WTC11 (cell line): ENCODE data around the gene EP400. TPM values are rescaled to one million over a fixed set of nuclear protein-coding genes. Genes with fewer than 3 reads are reported as not detected.

Experiments
- ATAC-seq: fragments of 200-7000 bp; cut with Tn5 transposase; 2 replicates; pipeline ENCODE4 v1.10.0; 2021; ENCODE audit warnings: mild to moderate bottlenecking, moderate library complexity
- CTCF ChIA-PET: fragments of 300-600 bp; sonication (Branson Sonifier 250); formaldehyde crosslinking; loops from one replicate; lab custom pipeline; 2021; ENCODE audit warnings: antibody characterized with exemption; lab: Charles Lee
- POLR2A ChIA-PET: fragments of 350-600 bp; sonication (Branson Sonifier 250); formaldehyde crosslinking; loops from one replicate; lab custom pipeline; 2021; ENCODE audit warnings: antibody characterized with exemption; lab: Charles Lee
- DNase-seq: peaks from one replicate; pipeline ENCODE4 v3.0.0; 2021; ENCODE audit warnings: low spot score
- H3K27ac Mint-ChIP-seq: 2 replicates; pipeline ENCODE4 v1.8.0; 2021; ENCODE audit warnings: mixed read lengths
- H3K27me3 Mint-ChIP-seq: 2 replicates; pipeline ENCODE4 v1.8.0; 2021; ENCODE audit warnings: low read depth, mild to moderate bottlenecking, moderate library complexity, mixed read lengths
- H3K36me3 Mint-ChIP-seq: 2 replicates; pipeline ENCODE4 v1.8.0; 2021; ENCODE audit warnings: mixed read lengths
- H3K4me1 Mint-ChIP-seq: 2 replicates; pipeline ENCODE4 v1.8.0; 2022; ENCODE audit warnings: mixed read lengths
- H3K4me3 Mint-ChIP-seq: 2 replicates; pipeline ENCODE4 v1.8.0; 2021; ENCODE audit warnings: mild to moderate bottlenecking, moderate library complexity, mixed read lengths
- H3K9me3 Mint-ChIP-seq: 2 replicates; pipeline ENCODE4 v1.8.0; 2021; ENCODE audit warnings: mixed read lengths
- CBFB ChIP-seq: sonication (generic); formaldehyde crosslinking; IDR thresholded peaks from 2 replicates; pipeline ENCODE4 v1.8.1; 2022; ENCODE audit warnings: mild to moderate bottlenecking, low read depth, missing genetic modification reagents
- ELF4 ChIP-seq: sonication (generic); formaldehyde crosslinking; IDR thresholded peaks from 2 replicates; pipeline ENCODE4 v1.8.1; 2022; ENCODE audit warnings: low read depth, mild to moderate bottlenecking, moderate library complexity, missing genetic modification reagents
- GABPB1 ChIP-seq: sonication (generic); formaldehyde crosslinking; IDR thresholded peaks from 2 replicates; pipeline ENCODE4 v1.8.1; 2023; ENCODE audit warnings: mild to moderate bottlenecking, missing genetic modification reagents
- GRHL2 ChIP-seq: fragments of 250-450 bp; sonication (Bioruptor Pico); IDR thresholded peaks from 2 replicates; pipeline ENCODE4 v1.8.0; 2022; ENCODE audit warnings: mild to moderate bottlenecking, moderate library complexity; ENCODE audit not compliant: insufficient replicate concordance, severe bottlenecking
- NFATC4 ChIP-seq: fragments of 250-450 bp; sonication (Bioruptor Pico); IDR thresholded peaks from 2 replicates; pipeline ENCODE4 v1.9.0; 2021; ENCODE audit warnings: mild to moderate bottlenecking
- NFYB ChIP-seq: sonication (generic); formaldehyde crosslinking; conservative IDR thresholded peaks from 2 replicates; pipeline ENCODE4 v1.8.0; 2022; ENCODE audit warnings: low read depth, missing genetic modification reagents
- PRRX2 ChIP-seq: fragments of 250-450 bp; sonication (Bioruptor Pico); IDR thresholded peaks from 2 replicates; pipeline ENCODE4 v1.8.0; 2021; ENCODE audit warnings: mild to moderate bottlenecking
- TCF7 ChIP-seq: sonication (generic); formaldehyde crosslinking; IDR thresholded peaks from 2 replicates; pipeline ENCODE4 v1.8.0; 2022; ENCODE audit warnings: mild to moderate bottlenecking, low read depth, missing genetic modification reagents, moderate library complexity
- ZNF263 ChIP-seq: sonication (generic); formaldehyde crosslinking; IDR thresholded peaks from 2 replicates; pipeline ENCODE4 v1.8.1; 2022; ENCODE audit warnings: low read depth, mild to moderate bottlenecking, moderate library complexity, missing genetic modification reagents
- ZNF423 ChIP-seq: fragments of 250-450 bp; sonication (Bioruptor Pico); IDR thresholded peaks from 2 replicates; pipeline ENCODE4 v2.1.2; 2022; ENCODE audit warnings: mild to moderate bottlenecking, moderate library complexity
- total RNA-seq: library from RNA; stranded (reverse); gene quantifications from 3 replicates; pipeline ENCODE4 v1.2.3, GENCODE V29; 2021
- TF ChIP-seq, protein P1 (sequence below): sonication (generic); formaldehyde crosslinking; IDR thresholded peaks from 2 replicates; pipeline ENCODE4 v1.8.0; 2022; ENCODE audit warnings: mild to moderate bottlenecking, missing genetic modification reagents
- TF ChIP-seq, protein P2 (sequence below): sonication (generic); formaldehyde crosslinking; IDR thresholded peaks from 2 replicates; pipeline ENCODE4 v1.8.1; 2022; ENCODE audit warnings: low read depth, missing genetic modification reagents, borderline replicate concordance
- TF ChIP-seq, protein P3 (sequence below): sonication (generic); formaldehyde crosslinking; IDR thresholded peaks from 2 replicates; pipeline ENCODE4 v1.8.1; 2023; ENCODE audit warnings: mild to moderate bottlenecking, missing genetic modification reagents, borderline replicate concordance
- TF ChIP-seq, protein P4 (sequence below): fragments of 250-450 bp; sonication (Bioruptor Pico); IDR thresholded peaks from 2 replicates; pipeline ENCODE4 v1.9.0; 2021; ENCODE audit warnings: mild to moderate bottlenecking
- TF ChIP-seq, protein P5 (sequence below): sonication (generic); formaldehyde crosslinking; IDR thresholded peaks from 2 replicates; pipeline ENCODE4 v1.8.1; 2022; ENCODE audit warnings: low read depth, mild to moderate bottlenecking, moderate library complexity, missing genetic modification reagents, borderline replicate concordance
- TF ChIP-seq, protein P6 (sequence below): fragments of 250-450 bp; sonication (Bioruptor Pico); IDR thresholded peaks from 2 replicates; pipeline ENCODE4 v1.8.0; 2021; ENCODE audit warnings: mild to moderate bottlenecking
- TF ChIP-seq, protein P7 (sequence below): fragments of 250-450 bp; sonication (Bioruptor Pico); IDR thresholded peaks from 2 replicates; pipeline ENCODE4 v2.1.2; 2022; ENCODE audit warnings: mild to moderate bottlenecking, moderate library complexity

Gene EP400
- total RNA-seq, 1 experiment from 2014 or later: 75.8 TPM

DNA sequence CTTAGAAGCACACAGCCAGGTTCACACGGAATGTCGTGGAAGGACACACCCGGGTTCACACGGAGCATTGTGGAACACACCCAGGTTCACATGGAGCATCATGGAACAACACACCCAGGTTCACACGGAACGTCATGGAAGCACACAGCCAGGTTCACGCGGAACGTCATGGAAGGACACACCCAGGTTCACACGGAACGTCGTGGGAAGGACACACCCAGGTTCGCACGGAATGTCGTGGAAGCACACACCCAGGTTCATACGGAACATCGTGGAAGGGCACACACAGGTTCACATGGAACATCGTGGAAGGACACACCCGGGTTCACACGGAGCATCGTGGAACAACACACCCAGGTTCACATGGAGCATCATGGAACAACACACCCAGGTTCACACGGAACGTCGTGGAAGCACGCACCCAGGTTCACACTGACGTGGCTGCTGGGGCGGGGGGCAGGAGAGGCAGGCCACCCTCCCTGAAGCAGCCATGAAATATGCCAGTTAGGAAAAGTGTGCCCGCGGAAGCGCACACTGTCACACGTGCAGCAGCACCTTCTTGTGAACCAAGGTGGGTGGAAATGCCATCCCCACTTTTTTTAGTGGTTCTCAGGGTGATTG lies 86.4 kb downstream of the EP400 start:
- POLR2A ChIA-PET: no interaction called here

More for the DNA sequence above, 86.4 kb downstream of the EP400 start:
- no peak for TF ChIP-seq GRHL2 (CRISPR knock-in tag)
- TF ChIP-seq CBFB (CRISPR knock-in tag): no peak
- no peak for TF ChIP-seq GABPB1 (CRISPR knock-in tag)
- no peak for TF ChIP-seq NFYB (CRISPR knock-in tag)
- TF ChIP-seq, protein P1, sequence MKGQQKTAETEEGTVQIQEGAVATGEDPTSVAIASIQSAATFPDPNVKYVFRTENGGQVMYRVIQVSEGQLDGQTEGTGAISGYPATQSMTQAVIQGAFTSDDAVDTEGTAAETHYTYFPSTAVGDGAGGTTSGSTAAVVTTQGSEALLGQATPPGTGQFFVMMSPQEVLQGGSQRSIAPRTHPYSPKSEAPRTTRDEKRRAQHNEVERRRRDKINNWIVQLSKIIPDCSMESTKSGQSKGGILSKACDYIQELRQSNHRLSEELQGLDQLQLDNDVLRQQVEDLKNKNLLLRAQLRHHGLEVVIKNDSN: no peak
- no peak for TF ChIP-seq ZNF423 (CRISPR knock-in tag)
- TF ChIP-seq TCF7 (CRISPR knock-in tag): no peak
- TF ChIP-seq, protein P2, sequence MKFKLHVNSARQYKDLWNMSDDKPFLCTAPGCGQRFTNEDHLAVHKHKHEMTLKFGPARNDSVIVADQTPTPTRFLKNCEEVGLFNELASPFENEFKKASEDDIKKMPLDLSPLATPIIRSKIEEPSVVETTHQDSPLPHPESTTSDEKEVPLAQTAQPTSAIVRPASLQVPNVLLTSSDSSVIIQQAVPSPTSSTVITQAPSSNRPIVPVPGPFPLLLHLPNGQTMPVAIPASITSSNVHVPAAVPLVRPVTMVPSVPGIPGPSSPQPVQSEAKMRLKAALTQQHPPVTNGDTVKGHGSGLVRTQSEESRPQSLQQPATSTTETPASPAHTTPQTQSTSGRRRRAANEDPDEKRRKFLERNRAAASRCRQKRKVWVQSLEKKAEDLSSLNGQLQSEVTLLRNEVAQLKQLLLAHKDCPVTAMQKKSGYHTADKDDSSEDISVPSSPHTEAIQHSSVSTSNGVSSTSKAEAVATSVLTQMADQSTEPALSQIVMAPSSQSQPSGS (CRISPR knock-in tag): no peak
- TF ChIP-seq, protein P3, sequence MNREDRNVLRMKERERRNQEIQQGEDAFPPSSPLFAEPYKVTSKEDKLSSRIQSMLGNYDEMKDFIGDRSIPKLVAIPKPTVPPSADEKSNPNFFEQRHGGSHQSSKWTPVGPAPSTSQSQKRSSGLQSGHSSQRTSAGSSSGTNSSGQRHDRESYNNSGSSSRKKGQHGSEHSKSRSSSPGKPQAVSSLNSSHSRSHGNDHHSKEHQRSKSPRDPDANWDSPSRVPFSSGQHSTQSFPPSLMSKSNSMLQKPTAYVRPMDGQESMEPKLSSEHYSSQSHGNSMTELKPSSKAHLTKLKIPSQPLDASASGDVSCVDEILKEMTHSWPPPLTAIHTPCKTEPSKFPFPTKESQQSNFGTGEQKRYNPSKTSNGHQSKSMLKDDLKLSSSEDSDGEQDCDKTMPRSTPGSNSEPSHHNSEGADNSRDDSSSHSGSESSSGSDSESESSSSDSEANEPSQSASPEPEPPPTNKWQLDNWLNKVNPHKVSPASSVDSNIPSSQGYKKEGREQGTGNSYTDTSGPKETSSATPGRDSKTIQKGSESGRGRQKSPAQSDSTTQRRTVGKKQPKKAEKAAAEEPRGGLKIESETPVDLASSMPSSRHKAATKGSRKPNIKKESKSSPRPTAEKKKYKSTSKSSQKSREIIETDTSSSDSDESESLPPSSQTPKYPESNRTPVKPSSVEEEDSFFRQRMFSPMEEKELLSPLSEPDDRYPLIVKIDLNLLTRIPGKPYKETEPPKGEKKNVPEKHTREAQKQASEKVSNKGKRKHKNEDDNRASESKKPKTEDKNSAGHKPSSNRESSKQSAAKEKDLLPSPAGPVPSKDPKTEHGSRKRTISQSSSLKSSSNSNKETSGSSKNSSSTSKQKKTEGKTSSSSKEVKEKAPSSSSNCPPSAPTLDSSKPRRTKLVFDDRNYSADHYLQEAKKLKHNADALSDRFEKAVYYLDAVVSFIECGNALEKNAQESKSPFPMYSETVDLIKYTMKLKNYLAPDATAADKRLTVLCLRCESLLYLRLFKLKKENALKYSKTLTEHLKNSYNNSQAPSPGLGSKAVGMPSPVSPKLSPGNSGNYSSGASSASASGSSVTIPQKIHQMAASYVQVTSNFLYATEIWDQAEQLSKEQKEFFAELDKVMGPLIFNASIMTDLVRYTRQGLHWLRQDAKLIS (CRISPR knock-in tag): no peak
- TF ChIP-seq, protein P4, sequence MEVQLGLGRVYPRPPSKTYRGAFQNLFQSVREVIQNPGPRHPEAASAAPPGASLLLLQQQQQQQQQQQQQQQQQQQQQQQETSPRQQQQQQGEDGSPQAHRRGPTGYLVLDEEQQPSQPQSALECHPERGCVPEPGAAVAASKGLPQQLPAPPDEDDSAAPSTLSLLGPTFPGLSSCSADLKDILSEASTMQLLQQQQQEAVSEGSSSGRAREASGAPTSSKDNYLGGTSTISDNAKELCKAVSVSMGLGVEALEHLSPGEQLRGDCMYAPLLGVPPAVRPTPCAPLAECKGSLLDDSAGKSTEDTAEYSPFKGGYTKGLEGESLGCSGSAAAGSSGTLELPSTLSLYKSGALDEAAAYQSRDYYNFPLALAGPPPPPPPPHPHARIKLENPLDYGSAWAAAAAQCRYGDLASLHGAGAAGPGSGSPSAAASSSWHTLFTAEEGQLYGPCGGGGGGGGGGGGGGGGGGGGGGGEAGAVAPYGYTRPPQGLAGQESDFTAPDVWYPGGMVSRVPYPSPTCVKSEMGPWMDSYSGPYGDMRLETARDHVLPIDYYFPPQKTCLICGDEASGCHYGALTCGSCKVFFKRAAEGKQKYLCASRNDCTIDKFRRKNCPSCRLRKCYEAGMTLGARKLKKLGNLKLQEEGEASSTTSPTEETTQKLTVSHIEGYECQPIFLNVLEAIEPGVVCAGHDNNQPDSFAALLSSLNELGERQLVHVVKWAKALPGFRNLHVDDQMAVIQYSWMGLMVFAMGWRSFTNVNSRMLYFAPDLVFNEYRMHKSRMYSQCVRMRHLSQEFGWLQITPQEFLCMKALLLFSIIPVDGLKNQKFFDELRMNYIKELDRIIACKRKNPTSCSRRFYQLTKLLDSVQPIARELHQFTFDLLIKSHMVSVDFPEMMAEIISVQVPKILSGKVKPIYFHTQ (CRISPR knock-in tag): no peak
- TF ChIP-seq, protein P5, sequence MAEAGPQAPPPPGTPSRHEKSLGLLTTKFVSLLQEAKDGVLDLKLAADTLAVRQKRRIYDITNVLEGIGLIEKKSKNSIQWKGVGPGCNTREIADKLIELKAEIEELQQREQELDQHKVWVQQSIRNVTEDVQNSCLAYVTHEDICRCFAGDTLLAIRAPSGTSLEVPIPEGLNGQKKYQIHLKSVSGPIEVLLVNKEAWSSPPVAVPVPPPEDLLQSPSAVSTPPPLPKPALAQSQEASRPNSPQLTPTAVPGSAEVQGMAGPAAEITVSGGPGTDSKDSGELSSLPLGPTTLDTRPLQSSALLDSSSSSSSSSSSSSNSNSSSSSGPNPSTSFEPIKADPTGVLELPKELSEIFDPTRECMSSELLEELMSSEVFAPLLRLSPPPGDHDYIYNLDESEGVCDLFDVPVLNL (CRISPR knock-in tag): no peak
- no peak for TF ChIP-seq PRRX2 (CRISPR knock-in tag)
- TF ChIP-seq, protein P6, sequence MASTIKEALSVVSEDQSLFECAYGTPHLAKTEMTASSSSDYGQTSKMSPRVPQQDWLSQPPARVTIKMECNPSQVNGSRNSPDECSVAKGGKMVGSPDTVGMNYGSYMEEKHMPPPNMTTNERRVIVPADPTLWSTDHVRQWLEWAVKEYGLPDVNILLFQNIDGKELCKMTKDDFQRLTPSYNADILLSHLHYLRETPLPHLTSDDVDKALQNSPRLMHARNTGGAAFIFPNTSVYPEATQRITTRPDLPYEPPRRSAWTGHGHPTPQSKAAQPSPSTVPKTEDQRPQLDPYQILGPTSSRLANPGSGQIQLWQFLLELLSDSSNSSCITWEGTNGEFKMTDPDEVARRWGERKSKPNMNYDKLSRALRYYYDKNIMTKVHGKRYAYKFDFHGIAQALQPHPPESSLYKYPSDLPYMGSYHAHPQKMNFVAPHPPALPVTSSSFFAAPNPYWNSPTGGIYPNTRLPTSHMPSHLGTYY: no peak
- TF ChIP-seq, protein P7, sequence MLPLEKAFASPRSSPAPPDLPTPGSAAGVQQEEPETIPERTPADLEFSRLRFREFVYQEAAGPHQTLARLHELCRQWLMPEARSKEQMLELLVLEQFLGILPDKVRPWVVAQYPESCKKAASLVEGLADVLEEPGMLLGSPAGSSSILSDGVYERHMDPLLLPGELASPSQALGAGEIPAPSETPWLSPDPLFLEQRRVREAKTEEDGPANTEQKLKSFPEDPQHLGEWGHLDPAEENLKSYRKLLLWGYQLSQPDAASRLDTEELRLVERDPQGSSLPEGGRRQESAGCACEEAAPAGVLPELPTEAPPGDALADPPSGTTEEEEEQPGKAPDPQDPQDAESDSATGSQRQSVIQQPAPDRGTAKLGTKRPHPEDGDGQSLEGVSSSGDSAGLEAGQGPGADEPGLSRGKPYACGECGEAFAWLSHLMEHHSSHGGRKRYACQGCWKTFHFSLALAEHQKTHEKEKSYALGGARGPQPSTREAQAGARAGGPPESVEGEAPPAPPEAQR (CRISPR knock-in tag): no peak
- TF ChIP-seq ELF4: no peak
- TF ChIP-seq ZNF263 (CRISPR knock-in tag): no peak
- TF ChIP-seq NFATC4 (CRISPR knock-in tag): no peak
- no peaks in the 10 kb centered on the region for H3K9me3 Mint-ChIP-seq
- peaks cover 81% of the 10 kb centered on the region for H3K36me3 Mint-ChIP-seq
- H3K27ac Mint-ChIP-seq: peak overlapping the region; percentile 26; the same call in 1 of the 2 replicates
- ATAC-seq (no peak), DNase-seq (no peak)
- no peaks in the 10 kb centered on the region for H3K4me1 Mint-ChIP-seq
- CTCF ChIA-PET: no interaction called here
- no peak overlapping the region for H3K4me3 Mint-ChIP-seq
- no peaks in the 10 kb centered on the region for H3K27me3 Mint-ChIP-seq
